Immature natural killer cell (primary cell): ENCODE measurements around the gene ITGAX. TPM values are rescaled to one million over a fixed set of nuclear protein-coding genes. Genes with fewer than 3 reads are reported as not detected.

ENCODE experiments used
- DNase-seq, 3 donors: peaks; one replicate each; pipeline ENCODE4 v3.0.0; 2022; ENCODE audit warnings: mixed read lengths in 1 of 3
- H3K27ac Mint-ChIP-seq, 6 donors: one replicate each; pipeline ENCODE4 v1.8.0; 2020; ENCODE audit warnings: mixed read lengths in 6 of 6, mild to moderate bottlenecking in 5 of 6, inconsistent platforms in 4 of 6, moderate library complexity in 3 of 6
- H3K27me3 Mint-ChIP-seq, 3 donors: one replicate each; pipeline ENCODE4 v1.8.0; 2020 to 2021; ENCODE audit warnings: low read depth in 3 of 3, mild to moderate bottlenecking in 3 of 3, mixed read lengths in 3 of 3, moderate library complexity in 3 of 3, inconsistent platforms in 1 of 3
- H3K36me3 Mint-ChIP-seq, 3 donors: one replicate each; pipeline ENCODE4 v1.8.0; 2020; ENCODE audit warnings: mixed read lengths in 3 of 3, inconsistent platforms in 2 of 3, mild to moderate bottlenecking in 2 of 3
- H3K4me1 Mint-ChIP-seq, 2 donors: one replicate each; pipeline ENCODE4 v1.8.0; 2020; ENCODE audit warnings: inconsistent platforms in 2 of 2, mild to moderate bottlenecking in 2 of 2, mixed read lengths in 2 of 2, moderate library complexity in 1 of 2
- H3K4me3 Mint-ChIP-seq, 5 donors: one replicate each; pipeline ENCODE4 v1.8.0; 2020; ENCODE audit warnings: mild to moderate bottlenecking in 5 of 5, mixed read lengths in 5 of 5, inconsistent platforms in 3 of 5, moderate library complexity in 3 of 5
- H3K9me3 Mint-ChIP-seq, 6 donors: one replicate each; pipeline ENCODE4 v1.8.0; 2020; ENCODE audit warnings: mild to moderate bottlenecking in 6 of 6, mixed read lengths in 6 of 6, inconsistent platforms in 4 of 6, moderate library complexity in 3 of 6
- polyA plus RNA-seq, 3 donors: library from polyadenylated mRNA; unstranded; fragments of 300-500 nt; fragmentation: Illumina TruSeq; gene quantifications; one replicate each; pipeline ENCODE4 v1.2.3, GENCODE V29; 2021

Gene ITGAX
- polyA plus RNA-seq, 3 donors from 2014 or later, result 41.6 to 82.9 (median 47.9) TPM

DNA sequence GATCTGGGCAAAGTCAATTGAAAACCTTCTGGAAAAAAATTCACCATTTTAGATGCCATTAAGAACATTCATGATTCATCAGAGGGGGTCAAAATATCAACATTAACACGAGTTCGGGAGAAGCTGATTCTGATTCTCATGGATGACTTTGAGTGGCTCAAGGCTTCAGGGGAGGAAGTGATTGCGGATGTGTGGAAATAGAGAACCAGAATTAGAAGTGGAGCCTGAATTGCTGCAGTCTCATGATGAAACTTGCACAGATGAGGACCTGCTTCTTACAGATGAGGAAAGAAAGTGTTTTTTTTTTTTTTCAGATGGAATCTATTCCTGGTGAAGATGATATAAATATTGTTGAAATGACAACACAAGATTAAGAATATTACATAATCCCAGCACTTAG lies 12.9 kb downstream of the ITGAX start:
- Mint-ChIP-seq H3K27ac (peak overlapping the region in 1 of 6 donors; percentile 34), H3K4me3 (peak overlapping the region in 2 of 5 donors; percentile 6 to 35), H3K4me1 (peaks cover 57 to 65% of the 10 kb centered on the region in 2 donors), H3K9me3 (no peaks in the 10 kb centered on the region), H3K36me3 (peaks cover 10 to 38% (median 23%) of the 10 kb centered on the region in 3 donors), H3K27me3 (peaks cover 2 to 10% (median 6%) of the 10 kb centered on the region in 3 donors)
- DNase-seq, result no peak

DNA sequence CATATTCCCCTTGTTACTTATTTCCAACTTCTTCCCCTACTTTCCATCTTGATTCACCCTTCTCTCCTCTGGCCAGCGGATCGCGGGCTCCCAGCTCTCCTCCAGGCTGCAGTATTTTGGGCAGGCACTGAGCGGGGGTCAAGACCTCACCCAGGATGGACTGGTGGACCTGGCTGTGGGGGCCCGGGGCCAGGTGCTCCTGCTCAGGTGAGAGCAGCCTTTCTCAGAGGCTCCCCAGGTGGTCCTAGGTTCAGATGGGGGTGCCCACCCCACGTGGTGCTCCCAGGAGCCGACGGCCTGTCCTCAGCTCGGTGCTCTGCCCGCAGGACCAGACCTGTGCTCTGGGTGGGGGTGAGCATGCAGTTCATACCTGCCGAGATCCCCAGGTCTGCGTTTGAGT lies 16.0 kb downstream of the ITGAX start:
- Mint-ChIP-seq H3K27ac (peak overlapping the region in 1 of 6 donors; percentile 17), H3K4me3 (no peak overlapping the region), H3K27me3 (peaks cover 2 to 3% (median 2%) of the 10 kb centered on the region in 3 donors), H3K36me3 (peaks cover 14 to 60% (median 42%) of the 10 kb centered on the region in 3 donors), H3K9me3 (no peaks in the 10 kb centered on the region), H3K4me1 (peaks cover 31 to 54% of the 10 kb centered on the region in 2 donors)
- no peak for DNase-seq

- Mint-ChIP-seq H3K27me3 (peaks cover 1 to 3% (median 2%) of the 10 kb centered on the region in 3 donors), H3K9me3 (no peaks in the 10 kb centered on the region), H3K27ac (no peak overlapping the region), H3K4me3 (no peak overlapping the region), H3K36me3 (peaks cover 14 to 56% (median 42%) of the 10 kb centered on the region in 3 donors), H3K4me1 (peaks cover 29 to 54% of the 10 kb centered on the region in 2 donors)
- DNase-seq, result no peak
Measured at GRCh38 chr16:31371619-31372484, 16.9 kb downstream of the ITGAX start.

GRCh38 chr16:31373235-31373634 lies 18.3 kb downstream of the ITGAX start:
- H3K4me1 Mint-ChIP-seq, result peaks cover 28 to 54% of the 10 kb centered on the region in 2 donors
- no peak for DNase-seq
- no peak overlapping the region for H3K27ac Mint-ChIP-seq
- H3K4me3 Mint-ChIP-seq, result no peak overlapping the region
- H3K9me3 Mint-ChIP-seq, result peaks cover 0 to 3% (median 0%) of the 10 kb centered on the region in 6 donors
- H3K27me3 Mint-ChIP-seq, result peaks cover 6 to 10% (median 9%) of the 10 kb centered on the region in 3 donors
- H3K36me3 Mint-ChIP-seq, result peaks cover 18 to 57% (median 43%) of the 10 kb centered on the region in 3 donors

GRCh38 chr16:31375231-31375630 lies 20.3 kb downstream of the ITGAX start:
- DNase-seq, result no peak
- Mint-ChIP-seq H3K9me3 (peaks cover 0 to 3% (median 0%) of the 10 kb centered on the region in 6 donors), H3K27ac (no peak overlapping the region), H3K36me3 (peaks cover 18 to 59% (median 44%) of the 10 kb centered on the region in 3 donors), H3K4me3 (no peak overlapping the region), H3K27me3 (peaks cover 9 to 11% (median 10%) of the 10 kb centered on the region in 3 donors), H3K4me1 (peaks cover 35 to 61% of the 10 kb centered on the region in 2 donors)

GRCh38 chr16:31376705-31377104 lies 21.7 kb downstream of the ITGAX start:
- Mint-ChIP-seq H3K27ac (peak overlapping the region in 1 of 6 donors; percentile 45), H3K9me3 (peaks cover 0 to 3% (median 0%) of the 10 kb centered on the region in 6 donors), H3K27me3 (peaks cover 9 to 13% (median 10%) of the 10 kb centered on the region in 3 donors), H3K4me1 (peaks cover 33 to 63% of the 10 kb centered on the region in 2 donors), H3K4me3 (peak overlapping the region; percentile 63 to 79 (median 74)), H3K36me3 (peaks cover 14 to 62% (median 44%) of the 10 kb centered on the region in 3 donors)
- no peak for DNase-seq

DNA sequence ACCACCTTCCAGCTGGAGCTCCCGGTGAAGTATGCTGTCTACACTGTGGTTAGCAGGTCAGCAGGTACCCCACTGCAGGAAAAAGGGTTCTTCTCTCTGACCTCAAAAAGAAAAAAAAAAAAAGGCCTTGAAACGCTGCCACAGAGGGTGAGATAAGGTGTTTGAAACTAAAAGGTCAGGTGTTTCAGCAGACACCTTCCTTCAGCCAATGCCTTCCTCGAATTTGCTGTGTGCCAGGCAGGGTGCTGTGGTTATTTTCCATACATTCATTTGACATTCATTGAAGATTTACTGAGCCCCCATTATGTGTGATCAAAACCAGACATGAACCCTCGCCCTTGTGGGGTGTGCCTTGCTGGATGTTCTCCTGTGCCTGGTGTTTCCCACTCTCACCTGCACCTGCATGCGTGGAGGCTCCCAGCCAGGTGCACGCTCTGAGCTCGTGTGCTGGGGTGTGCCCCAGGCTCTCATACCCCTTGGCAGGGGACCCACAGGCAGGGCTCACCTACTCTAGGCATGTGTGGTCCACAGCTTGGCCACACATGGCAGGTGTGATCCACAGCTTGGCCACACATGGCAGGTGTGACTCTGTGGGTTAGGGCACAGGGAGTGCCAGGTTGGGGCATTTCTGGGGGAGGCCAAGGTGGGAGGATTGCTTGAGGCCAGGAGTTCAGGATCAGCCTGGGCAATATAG lies 22.4 kb downstream of the ITGAX start:
- Mint-ChIP-seq H3K27ac (peak overlapping the region; percentile 13 to 88 (median 77)), H3K4me3 (peak overlapping the region; percentile 63 to 79 (median 74)), H3K9me3 (peaks cover 0 to 3% (median 0%) of the 10 kb centered on the region in 6 donors), H3K36me3 (peaks cover 16 to 63% (median 47%) of the 10 kb centered on the region in 3 donors), H3K4me1 (peaks cover 36 to 69% of the 10 kb centered on the region in 2 donors), H3K27me3 (peaks cover 9 to 13% (median 10%) of the 10 kb centered on the region in 3 donors)
- peak; percentile 64 to 69 (median 66) for DNase-seq

DNA sequence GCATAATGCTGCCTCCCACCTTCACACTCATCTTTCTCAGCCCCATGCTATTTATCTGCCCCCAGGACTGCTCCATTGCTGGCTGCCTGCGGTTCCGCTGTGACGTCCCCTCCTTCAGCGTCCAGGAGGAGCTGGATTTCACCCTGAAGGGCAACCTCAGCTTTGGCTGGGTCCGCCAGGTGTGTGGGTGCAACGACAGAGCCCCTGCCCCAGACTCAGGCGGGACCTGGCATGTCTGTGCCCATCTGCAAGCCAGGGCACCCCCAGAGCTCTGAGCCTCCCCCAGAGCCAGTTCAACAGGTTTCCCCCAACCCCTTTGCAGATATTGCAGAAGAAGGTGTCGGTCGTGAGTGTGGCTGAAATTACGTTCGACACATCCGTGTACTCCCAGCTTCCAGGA lies 25.2 kb downstream of the ITGAX start:
- DNase-seq, result no peak
- no peak overlapping the region for H3K4me3 Mint-ChIP-seq
- peaks cover 40 to 72% of the 10 kb centered on the region in 2 donors for H3K4me1 Mint-ChIP-seq
- H3K36me3 Mint-ChIP-seq, result peaks cover 14 to 48% (median 37%) of the 10 kb centered on the region in 3 donors
- no peak overlapping the region for H3K27ac Mint-ChIP-seq
- H3K9me3 Mint-ChIP-seq, result peaks cover 0 to 3% (median 0%) of the 10 kb centered on the region in 6 donors
- peaks cover 9 to 13% (median 9%) of the 10 kb centered on the region in 3 donors for H3K27me3 Mint-ChIP-seq

- Mint-ChIP-seq H3K27ac (peak overlapping the region in 1 of 6 donors; percentile 40), H3K9me3 (peaks cover 0 to 2% (median 0%) of the 10 kb centered on the region in 6 donors), H3K36me3 (peaks cover 8 to 27% (median 19%) of the 10 kb centered on the region in 3 donors)
Measured at GRCh38 chr16:31382485-31383161, 27.6 kb downstream of the ITGAX start.

DNA sequence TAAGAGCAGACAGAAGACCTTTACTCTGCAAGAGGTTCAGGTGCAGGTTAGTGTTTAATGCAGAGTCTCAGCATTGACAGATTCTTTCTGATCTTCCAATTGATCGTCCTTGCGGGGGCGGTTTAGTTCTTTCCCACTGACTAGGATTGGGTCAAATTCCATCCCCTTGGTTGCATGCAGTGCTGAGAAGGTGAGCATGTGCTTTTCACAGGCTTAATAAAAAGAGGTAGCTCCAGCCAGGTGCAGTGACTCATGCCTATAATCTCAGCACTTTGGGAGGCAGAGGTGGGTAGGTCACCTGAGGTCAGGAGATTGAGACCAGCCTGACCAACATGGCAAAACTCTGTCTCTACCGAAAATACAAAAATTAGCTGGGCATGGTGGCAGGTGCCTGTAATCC lies 30.7 kb downstream of the ITGAX start:
- H3K36me3 Mint-ChIP-seq, result peaks cover 6 to 18% (median 17%) of the 10 kb centered on the region in 3 donors
- no peak overlapping the region for H3K27ac Mint-ChIP-seq
- H3K9me3 Mint-ChIP-seq, result no peaks in the 10 kb centered on the region
- peaks cover 2 to 4% (median 2%) of the 10 kb centered on the region in 3 donors for H3K27me3 Mint-ChIP-seq
- H3K4me1 Mint-ChIP-seq, result peaks cover 26 to 56% of the 10 kb centered on the region in 2 donors
- no peak for DNase-seq
- no peak overlapping the region for H3K4me3 Mint-ChIP-seq

More at GRCh38 chr16:31382485-31383161, 27.6 kb downstream of the ITGAX start:
- peak; percentile 66 to 72 (median 72) for DNase-seq
- peaks cover 37 to 69% of the 10 kb centered on the region in 2 donors for H3K4me1 Mint-ChIP-seq
- peaks cover 3 to 9% (median 5%) of the 10 kb centered on the region in 3 donors for H3K27me3 Mint-ChIP-seq
- H3K4me3 Mint-ChIP-seq, result no peak overlapping the region

DNA sequence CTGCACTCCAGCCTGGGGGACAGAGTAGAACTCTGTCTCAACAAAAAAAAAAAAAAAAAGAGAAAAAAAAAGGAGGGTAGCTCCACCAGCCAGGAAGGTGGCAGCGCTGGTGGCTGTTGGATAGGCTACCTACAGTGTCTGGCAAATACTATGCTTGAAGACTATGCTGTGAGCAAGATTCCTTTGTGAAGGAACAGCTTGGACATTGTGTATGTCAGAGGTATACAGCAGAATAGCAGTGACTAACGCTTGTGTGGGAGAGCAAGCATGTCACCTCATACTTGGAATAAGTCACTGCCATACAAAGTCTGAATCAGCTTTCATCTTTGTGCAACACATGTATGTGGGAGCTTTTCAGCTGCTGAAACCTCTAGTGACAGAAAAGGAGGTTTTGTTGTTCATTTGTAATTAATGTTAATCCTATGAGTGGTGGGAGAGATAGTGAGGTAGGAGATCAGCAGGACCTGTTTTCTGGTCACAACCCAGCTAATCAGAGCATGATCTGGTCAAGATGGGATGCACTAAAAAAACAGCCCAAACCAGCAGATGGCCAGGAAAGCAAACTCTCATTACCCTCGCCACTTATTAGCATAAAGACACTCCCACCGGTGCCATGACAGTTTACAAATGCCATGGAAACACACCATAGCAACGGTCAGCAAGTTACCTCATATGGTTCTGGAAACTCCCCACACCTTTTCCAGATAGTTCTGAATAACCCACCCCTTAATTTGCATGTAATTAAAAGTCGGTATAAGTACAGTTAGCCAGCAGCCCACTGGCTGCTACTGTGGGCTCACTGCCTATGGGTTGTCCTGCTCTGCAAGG lies 31.4 kb downstream of the ITGAX start:
- H3K27ac Mint-ChIP-seq, result peak overlapping the region in 4 of 6 donors; percentile 11 to 69 (median 18)
- peaks cover 6 to 15% (median 13%) of the 10 kb centered on the region in 3 donors for H3K36me3 Mint-ChIP-seq
- peak; percentile 58 to 65 (median 65) for DNase-seq
- peaks cover 26 to 49% of the 10 kb centered on the region in 2 donors for H3K4me1 Mint-ChIP-seq
- H3K9me3 Mint-ChIP-seq, result no peaks in the 10 kb centered on the region
- H3K27me3 Mint-ChIP-seq, result peaks cover 1 to 4% (median 2%) of the 10 kb centered on the region in 3 donors
- peak overlapping the region in 1 of 5 donors; percentile 19 for H3K4me3 Mint-ChIP-seq

DNA sequence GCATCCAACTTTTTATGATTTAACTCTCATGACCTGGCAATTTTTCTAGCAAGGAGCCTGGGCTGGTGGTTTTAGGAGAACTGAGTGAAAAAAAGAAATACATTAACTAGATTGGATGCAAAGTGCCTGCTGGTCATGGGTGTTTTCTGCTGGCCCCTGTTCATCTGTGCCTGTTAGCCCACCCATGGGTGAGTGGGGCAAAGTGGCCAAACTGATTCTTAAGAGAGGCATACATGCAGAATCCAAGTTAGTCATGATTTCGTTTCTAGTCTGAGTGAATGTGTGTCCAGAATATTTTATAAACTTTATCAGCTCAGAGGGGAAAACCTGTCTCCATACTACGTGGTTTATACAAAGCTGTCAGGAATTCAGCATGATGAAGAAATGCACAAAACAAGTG lies 33.6 kb downstream of the ITGAX start:
- Mint-ChIP-seq H3K36me3 (peaks cover 0 to 7% (median 0%) of the 10 kb centered on the region in 3 donors), H3K27ac (no peak overlapping the region), H3K4me1 (peaks cover 11 to 29% of the 10 kb centered on the region in 2 donors), H3K4me3 (no peak overlapping the region), H3K9me3 (no peaks in the 10 kb centered on the region), H3K27me3 (peaks cover 1 to 2% (median 2%) of the 10 kb centered on the region in 3 donors)
- no peak for DNase-seq
